GM04503 (cell line): ENCODE results near the gene UBA3.

Source experiments
- DNase-seq: peaks from one replicate; pipeline ENCODE4 v3.0.0-alpha.2; 2012; ENCODE audit warnings: low read depth

UBA3 gene

DNA sequence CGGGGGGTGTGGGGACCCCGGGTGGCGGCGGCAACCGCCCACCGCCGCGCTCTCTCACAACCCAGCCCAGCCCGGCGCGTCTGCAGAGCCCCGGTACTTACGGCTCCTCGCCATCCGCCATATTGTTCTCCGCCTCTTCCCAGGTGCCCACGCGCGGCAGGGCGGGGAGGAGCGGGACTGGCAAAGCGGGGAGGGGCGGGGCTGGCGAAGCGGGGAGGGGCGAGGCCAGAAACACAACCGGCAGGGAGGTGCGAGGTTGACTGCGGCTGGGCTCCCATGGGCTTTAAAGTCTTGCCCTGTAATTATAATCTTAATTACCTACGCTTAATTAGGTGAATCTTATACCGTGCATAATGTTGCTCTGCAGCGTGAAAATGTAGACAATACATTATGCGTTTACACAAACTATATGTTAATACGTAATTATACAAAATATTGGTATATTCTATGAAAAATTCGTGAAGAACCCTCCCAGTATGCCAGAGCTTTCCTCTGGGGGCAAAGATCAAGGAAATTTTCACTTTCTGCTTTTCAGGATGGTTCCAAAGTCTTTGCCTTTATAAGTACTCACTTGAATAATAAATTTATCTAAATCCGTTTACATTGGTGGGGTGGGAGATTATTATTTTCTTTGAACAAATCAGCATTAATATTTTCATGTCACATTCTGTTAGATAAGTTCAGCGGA lies at the start of gene UBA3:
Gene UBA3 (minus strand): TSS at position 133 of the 688 bp plus-strand sequence. CDS start 12 bp downstream, at position 121.
- DNase-seq: no peak

DNA sequence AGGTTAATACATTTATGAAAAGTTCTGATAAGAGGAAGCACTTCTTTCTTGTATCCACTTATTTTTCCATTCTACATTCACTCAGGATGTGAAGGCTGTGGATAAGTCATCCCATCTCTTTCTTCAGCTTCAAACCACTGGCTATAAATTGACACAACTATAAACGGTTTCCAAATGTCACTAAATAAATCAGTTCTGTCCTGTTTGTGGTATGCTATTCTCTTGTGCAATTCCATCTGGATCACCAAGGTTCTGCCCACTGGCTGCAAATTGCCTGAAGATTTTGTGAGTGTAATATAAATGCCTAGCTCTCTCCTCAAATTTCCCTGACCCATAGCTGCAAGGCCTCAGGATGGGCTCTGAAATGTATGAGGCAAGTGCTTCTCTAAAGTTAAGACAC lies 49.4 kb upstream of the UBA3 start:
- DNase-seq: peak; percentile 22

GRCh38 chr3:69128509-69128908 lies 48.3 kb upstream of the UBA3 start:
- DNase-seq: no peak

- DNase-seq: no peak
These were observed 46.8 kb upstream of the UBA3 start for GRCh38 chr3:69126999-69127398.

DNA sequence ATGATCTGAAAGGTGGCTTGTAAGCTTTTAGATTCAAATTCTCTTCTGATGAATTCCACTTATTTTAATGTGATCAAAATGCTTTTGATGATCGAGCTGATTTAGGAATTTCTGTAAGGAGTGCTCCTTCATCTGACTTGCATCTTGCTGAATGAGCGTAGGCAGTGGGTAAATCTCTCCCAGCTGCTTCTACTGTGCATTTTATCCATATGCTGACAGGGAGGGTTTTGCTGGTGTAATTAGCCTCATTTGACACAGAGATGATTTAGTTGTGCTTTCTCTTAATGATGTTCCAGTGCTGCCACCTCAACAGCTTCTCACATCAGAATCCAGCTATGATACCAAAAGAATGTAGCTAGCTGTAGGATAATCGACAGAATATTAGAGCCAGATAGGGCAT lies 46.1 kb upstream of the UBA3 start:
- no peak for DNase-seq

GRCh38 chr3:69122403-69122802 lies 42.2 kb upstream of the UBA3 start, which contains the start of gene LMOD3:
Gene LMOD3, minus strand, starts transcription at chr3:69122595. Its CDS starts 209 bp downstream, at chr3:69122386.
- no peak for DNase-seq

DNA sequence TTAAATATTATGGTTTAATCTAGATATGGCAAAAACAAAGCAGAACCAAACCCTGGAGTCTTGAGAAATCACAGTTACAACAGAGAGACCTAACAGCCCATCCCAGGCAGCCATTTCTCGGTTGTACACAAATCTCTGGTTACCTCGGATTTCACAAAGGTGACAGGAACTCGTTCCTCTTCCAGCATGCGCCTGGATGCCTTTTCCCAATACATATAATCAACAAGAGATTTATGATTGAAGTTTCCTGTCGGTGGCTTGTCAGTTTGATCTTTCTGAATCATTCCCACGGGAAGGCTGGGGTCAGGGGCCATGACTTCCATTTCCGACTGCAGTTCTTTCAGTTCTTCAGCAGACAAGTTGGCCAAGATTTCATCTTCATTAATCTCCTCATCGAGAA lies 41.8 kb upstream of the UBA3 start:
- no peak for DNase-seq

DNA sequence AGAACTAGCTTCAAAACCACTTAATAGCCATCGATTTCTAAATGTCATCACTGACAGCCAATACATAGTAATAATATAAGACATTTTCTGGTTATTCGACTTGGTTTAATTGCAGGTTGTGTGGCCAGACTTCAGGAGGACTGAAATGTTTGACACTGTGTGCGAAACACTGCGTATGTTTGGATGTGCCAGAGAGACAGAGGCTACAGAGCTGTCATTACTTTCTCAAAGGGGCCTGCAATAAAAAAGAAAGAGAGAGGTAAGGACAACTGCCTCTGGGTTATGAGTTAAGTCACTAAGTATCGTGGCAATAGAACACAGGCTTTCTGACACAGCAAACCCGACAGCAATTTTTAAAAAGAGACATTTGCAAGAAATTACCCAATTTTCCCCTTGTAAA lies 41.3 kb upstream of the UBA3 start:
- no peak for DNase-seq

DNA sequence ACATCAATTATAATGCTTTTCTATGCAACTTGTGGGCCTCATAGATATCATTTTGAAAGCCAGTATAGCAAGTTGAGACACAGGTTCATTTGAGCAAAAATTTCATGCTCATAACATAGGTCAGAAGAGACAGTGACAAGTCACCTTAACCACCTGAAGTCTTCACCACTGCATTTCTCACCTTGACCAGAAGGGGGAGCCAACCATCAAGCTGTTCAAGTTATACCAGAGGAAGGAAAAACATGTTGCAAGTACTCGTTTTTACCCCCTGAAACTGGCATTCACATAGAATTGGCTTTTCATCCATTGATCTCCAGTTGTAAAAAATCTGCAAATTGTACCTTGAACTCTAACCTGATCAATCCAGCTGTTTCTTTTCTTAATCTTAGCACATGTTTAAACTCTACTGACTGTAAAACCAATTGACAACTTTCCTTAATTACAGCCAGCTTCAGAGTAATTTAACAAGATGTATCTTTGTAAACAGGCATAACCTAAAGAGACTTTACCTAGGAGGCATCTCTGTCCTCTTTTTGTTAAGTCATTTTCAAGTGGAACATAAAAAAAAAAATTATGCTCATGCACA lies 40.8 kb upstream of the UBA3 start:
- DNase-seq: no peak

DNA sequence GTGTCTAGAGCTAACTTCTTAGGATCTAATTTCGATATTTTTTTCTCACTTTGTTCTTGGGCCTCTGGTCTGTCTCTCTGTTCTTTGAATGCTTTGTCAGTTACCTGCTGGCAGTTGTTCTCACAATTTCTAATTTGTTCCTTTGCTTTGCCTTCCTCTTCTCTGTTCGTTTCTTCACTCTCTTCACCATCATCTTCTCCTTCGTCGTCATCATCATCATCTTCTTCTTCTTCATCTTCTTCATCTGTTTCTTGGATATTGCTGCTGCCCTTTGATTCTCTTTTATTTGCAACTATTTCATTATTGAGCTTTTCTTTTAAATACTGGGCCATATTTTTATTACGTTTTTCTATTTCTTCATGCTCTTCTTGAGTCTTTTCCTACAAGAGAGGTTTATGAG lies 39.5 kb upstream of the UBA3 start:
- DNase-seq: no peak

DNA sequence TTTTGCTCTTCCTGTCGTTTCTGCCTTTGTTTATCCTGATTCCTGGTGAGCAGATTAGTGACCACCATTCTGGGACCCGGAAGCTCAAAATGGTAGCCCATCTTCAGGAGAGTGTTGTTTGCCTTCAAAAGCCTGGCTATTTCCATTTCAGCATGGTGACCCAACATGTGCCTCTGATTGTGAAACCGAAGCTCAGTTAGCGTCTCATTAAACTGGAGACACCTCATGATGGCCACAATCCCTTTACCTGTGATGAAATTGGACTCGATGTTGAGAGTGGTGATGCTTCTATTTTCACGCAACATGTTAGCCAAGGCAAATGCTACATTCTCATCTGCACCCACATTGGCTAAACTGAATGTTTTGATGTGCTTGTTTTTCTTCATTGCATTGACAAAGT lies 39.0 kb upstream of the UBA3 start:
- DNase-seq: no peak

- no peak for DNase-seq
These were observed 38.4 kb upstream of the UBA3 start for GRCh38 chr3:69118555-69118954.

GRCh38 chr3:69116897-69117296 lies 36.7 kb upstream of the UBA3 start:
- no peak for DNase-seq

- DNase-seq: no peak
These were observed 36.0 kb upstream of the UBA3 start for GRCh38 chr3:69116162-69116561.

DNA sequence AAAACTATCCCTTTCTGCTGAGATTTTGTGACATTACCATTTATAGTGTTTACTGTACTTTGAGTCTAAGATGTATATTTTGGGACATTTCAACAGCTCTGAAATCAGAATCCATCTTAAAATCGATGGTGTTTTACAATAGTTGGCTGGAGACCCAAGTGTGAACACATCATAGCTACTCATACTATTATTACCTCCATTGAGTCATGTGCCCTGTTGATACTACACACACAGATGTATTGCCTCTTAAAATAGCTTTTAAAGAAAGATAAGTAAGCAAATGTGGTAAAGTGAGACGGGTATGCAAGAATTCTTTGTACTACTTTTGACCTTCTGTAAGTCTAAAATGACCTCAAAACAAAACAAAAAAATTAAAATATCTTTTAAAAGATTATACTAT lies 35.6 kb upstream of the UBA3 start:
- DNase-seq: no peak

GRCh38 chr3:69113536-69113935 lies 33.4 kb upstream of the UBA3 start:
- DNase-seq: no peak

DNA sequence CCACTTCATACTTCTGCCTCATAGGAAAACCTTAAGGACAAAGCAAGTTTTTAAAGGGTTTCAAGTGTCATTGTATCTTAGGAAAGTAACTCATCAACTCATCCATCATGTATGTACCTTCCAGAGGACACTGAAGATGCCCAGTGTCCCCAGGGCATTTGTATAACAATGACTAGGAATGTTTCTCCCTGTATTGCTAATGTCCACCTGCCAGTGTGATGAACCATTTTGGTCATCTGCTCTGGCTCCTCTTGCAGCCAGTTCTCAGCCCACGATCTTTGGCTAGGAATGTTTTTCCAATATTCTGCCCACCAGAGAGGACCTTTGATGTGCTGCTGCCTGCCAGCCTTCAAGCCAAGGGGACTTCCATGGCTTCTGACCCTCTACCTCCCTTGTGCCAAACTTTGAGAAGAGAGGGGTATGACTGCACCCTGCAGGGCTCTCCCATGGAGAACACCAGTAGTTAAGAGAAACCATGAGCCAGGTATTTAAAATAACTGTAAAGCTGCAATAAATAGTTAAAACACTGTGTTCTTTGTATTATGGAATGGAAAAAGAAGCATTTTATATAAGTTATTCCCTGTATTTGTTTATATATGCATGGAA lies 30.9 kb upstream of the UBA3 start:
- no peak for DNase-seq

- DNase-seq: no peak
These were observed 28.6 kb upstream of the UBA3 start for GRCh38 chr3:69108811-69109210.

- no peak for DNase-seq
These were observed 27.7 kb upstream of the UBA3 start for GRCh38 chr3:69107841-69108240.

DNA sequence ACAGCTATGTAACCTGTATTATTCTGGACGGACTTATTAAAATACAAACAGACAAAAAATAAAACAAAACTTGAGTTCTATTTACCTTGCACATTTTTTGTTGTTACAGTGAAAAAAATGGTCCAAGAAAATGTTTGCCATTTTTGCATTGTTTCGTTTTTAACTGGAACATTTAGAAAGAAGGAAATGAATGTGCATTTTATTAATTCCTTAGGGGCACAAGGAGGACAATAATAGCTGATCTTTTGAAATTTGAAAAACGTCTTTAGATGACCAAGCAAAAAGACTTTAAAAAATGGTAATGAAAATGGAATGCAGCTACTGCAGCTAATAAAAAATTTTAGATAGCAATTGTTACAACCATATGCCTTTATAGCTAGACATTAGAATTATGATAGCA lies 25.2 kb upstream of the UBA3 start:
- DNase-seq: no peak

DNA sequence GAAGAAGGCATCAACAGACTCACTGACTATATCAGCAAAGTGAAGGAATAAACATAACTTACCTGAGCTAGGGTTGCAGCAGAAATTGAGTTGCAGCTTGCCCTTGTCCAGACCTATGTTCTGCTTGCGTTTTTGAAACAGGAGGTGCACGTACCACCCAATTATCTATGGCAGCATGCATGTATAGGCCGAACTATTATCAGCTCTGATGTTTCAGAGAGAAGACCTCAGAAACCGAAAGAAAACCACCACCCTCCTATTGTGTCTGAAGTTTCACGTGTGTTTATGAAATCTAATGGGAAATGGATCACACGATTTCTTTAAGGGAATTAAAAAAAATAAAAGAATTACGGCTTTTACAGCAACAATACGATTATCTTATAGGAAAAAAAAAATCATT lies 24.4 kb upstream of the UBA3 start:
- no peak for DNase-seq

- DNase-seq: no peak
These were observed 23.0 kb upstream of the UBA3 start for GRCh38 chr3:69103123-69103522.

DNA sequence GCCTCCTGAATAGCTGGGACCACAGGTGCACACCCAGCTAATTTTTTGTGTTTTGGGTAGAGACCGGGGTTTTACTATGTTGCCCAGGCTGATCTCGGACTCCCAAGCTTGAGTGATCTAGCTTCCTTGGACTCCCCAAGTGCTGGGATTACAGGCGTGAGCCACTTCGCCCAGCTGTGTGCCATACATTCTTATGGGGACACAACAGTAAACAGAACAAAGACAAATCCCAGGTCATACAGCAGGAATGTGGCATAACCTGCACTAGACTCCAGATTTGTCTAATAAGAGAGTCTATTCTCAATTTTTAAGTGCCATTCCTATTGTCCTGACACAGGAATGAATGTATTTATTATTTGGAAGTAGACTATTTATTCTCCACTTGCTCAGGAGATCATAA lies 22.2 kb upstream of the UBA3 start:
- DNase-seq: no peak

GRCh38 chr3:69099576-69099975 lies 19.4 kb upstream of the UBA3 start:
- no peak for DNase-seq
